Omental fat pad (tissue), 4 donors: ENCODE measurements around the gene MXRA7. TPM values are rescaled to one million over a fixed set of nuclear protein-coding genes. Genes with fewer than 3 reads are reported as not detected.
A peak's percentile ranks its signal among the peaks of the same experiment; 100 is the strongest.

ENCODE experiments used
- ATAC-seq: fragments of 150-250 bp; one replicate; pipeline ENCODE4 v1.9.1; 2016; ENCODE audit warnings: mild to moderate bottlenecking, moderate library complexity; ENCODE audit not compliant: low FRiP score
- DNase-seq: peaks from one replicate; pipeline ENCODE4 v3.0.0-alpha.2; 2019; ENCODE audit warnings: low spot score
- total RNA-seq, 4 donors: library from RNA; depleted of rRNA; stranded (reverse); fragments of >200 nt; gene quantifications; one replicate each; pipeline ENCODE4 v1.1.0, GENCODE V29; 2016
- TF ChIP-seq, protein P1 (sequence below), 3 donors: fragments of 450-650 bp; IDR thresholded peaks; one replicate each; pipeline ENCODE4 v1.5.1; 2016 to 2017; ENCODE audit warnings: antibody characterized with exemption in 3 of 3, mild to moderate bottlenecking in 3 of 3, moderate library complexity in 2 of 3

The MXRA7 gene, protein sequence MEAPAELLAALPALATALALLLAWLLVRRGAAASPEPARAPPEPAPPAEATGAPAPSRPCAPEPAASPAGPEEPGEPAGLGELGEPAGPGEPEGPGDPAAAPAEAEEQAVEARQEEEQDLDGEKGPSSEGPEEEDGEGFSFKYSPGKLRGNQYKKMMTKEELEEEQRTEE
- 100 to 1,000 TPM; 150 to 231 (median 194) TPM for total RNA-seq

DNA sequence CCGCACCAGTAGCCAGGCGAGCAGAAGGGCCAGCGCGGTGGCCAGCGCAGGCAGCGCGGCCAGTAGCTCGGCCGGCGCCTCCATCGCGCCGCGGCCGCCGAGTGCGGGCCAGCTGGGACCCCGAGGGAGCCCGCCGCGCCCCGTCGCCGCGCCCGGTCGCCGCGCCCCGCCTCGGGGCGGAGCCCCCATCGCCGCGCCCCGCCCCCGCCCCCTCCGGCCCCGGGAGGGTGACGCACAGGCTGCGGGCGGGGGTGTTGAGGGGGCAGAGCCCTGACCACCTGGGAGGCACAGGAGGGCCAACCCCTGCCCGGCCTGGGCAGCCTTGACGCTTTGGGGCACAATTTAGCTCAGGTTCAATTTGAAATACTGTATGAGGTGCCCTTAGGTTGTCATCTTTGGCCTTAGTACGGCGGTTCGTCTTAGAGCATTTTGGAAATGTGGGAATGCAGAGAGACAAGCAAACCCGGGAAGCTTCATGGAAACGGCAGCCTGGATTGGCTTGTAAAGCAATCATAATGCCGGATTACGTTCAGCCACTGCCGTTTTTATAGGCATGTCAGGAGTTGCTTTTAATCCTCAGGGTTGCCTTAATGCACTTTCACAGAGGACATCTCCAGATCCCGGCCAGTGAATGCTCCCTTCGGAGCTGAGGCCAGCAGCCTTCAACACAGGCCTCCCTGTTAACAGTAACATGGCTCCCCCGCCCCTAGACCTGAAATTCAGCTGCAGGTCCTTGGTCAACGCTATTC, at the start of gene MXRA7:
TSS of gene MXRA7 (minus strand) at position 103 of the 749 bp plus-strand sequence. CDS start at position 84, 19 bp downstream.
- ATAC-seq: peak; percentile 82
- DNase-seq: peak; percentile 51
- TF ChIP-seq, protein P1, sequence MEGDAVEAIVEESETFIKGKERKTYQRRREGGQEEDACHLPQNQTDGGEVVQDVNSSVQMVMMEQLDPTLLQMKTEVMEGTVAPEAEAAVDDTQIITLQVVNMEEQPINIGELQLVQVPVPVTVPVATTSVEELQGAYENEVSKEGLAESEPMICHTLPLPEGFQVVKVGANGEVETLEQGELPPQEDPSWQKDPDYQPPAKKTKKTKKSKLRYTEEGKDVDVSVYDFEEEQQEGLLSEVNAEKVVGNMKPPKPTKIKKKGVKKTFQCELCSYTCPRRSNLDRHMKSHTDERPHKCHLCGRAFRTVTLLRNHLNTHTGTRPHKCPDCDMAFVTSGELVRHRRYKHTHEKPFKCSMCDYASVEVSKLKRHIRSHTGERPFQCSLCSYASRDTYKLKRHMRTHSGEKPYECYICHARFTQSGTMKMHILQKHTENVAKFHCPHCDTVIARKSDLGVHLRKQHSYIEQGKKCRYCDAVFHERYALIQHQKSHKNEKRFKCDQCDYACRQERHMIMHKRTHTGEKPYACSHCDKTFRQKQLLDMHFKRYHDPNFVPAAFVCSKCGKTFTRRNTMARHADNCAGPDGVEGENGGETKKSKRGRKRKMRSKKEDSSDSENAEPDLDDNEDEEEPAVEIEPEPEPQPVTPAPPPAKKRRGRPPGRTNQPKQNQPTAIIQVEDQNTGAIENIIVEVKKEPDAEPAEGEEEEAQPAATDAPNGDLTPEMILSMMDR (IDR thresholded peaks at IDR 0.05): no peak

DNA sequence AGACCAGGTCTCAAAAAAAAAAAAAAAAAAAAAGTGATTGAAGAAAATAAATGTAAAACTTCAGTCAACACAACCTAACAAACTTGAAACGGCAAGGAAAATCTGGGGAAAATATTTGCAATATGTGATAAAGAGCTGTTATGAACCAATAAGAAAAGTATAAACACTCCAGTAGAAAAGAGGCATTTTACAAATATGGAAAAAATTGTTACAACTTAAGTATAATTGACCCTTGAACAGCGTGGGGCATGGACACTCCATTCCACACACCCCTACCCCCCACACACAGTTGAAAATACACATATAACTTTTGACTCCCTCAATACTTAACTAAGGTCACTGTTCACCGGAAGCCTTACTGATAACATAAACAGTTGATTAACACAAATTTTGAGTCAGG, 47.8 kb upstream of the MXRA7 start:
- no peak for DNase-seq
- no peak for ATAC-seq
- TF ChIP-seq, protein P1 (IDR thresholded peaks at IDR 0.05): no peak

DNA sequence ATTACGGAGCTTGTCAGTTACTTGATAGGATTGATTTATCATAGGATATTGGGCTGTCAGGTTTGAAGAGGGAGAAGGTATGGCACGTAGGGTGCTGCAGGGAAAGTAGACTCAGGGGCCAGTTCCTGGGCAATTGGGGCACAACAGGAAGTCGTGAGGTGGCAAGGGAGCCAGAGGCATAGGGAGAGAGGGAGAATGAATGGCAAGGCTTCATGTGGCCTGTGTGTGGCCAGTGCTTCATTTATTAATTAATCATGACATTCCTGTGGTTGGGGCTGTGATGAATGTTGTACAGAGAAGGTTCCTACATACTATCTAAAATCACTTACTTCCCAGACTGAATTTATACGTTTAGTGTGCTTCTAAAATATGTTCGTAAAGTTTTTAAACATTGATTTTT, 46.5 kb upstream of the MXRA7 start:
- TF ChIP-seq, protein P1 (IDR thresholded peaks at IDR 0.05): no peak
- DNase-seq (no peak), ATAC-seq (no peak)

DNA sequence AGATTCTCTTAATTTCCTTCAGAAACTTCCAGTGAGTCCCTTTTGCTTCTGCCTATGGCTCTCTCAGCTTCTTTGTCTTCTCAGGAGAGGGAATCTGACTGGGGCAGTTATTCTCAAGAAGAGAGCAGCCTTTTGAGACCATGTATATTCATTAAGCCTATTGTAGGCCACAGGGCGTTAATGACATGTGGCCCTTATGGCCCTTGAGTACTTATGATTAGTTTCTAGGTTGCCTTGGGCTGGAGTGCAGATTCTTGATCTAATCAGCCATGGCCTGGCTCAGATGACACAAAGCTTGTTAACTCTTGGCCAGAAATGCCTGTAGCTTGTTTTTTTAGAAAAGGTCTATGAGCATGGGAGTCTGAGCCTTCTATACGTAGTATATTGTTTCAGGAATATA, 44.5 kb upstream of the MXRA7 start:
- DNase-seq (no peak), ATAC-seq (no peak)
- TF ChIP-seq, protein P1 (IDR thresholded peaks at IDR 0.05): no peak

DNA sequence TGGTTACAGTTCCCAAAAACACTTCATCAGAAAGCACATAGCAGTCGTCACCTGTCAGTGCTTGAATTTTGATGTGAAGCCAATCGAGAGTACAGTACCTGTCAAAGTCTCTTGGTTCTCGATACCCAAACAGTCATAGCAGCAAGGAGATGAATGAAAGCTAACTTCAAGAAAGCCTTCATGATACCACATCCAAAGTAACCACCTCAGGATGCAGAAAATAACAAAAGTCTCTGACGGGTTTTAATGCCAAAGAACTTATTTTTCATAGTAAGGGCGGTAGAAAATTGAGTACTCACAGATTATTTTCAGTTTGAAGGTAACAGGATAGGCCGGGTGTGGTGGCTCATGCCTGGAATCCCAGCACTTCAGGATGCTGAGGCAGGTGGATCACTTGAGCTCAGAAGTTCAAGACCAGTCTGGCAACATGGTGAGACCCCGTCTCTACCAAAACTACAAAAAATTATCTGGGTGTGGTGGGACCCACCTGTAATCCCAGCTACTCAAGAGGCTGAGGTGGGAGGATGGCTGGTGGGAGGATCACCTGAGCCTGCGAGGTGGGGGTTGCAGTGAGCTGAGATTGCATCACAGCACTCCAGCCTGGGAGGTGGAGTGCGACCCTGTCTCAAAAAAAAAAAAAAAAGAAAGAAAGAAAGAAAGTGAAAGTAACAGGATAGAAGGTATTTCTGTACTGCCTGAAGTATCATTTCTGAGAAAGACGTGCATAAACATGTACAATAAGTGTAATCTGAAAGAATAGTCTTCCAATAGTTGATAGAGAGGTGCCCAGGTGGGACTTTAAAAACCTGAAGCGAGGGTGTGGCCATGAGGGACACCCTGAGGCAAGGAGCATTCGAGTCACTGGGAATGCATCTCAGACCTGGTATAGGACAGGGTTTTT, 42.5 kb upstream of the MXRA7 start:
- ATAC-seq: no peak
- DNase-seq: no peak
- TF ChIP-seq, protein P1 (IDR thresholded peaks at IDR 0.05): no peak

DNA sequence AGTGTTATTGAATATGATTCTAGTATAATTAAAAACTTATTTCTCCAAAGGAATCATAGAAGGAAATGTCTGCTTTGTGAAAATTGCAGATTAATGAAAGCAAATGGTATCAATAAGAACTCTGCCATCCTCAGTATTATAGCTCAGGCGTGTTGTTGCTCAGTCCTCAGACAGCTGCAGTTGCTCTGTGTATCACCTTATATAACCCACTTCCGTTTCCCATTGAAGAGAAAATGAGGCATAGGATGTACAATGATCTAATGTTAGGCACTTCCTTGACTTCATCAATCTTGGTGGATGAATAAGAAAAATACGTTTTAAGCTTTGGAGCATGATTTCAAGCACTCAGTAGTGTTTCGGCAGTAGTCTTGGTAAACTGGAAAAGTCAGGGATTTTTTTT, 41.2 kb upstream of the MXRA7 start:
- ATAC-seq (no peak), DNase-seq (no peak)
- TF ChIP-seq, protein P1 (IDR thresholded peaks at IDR 0.05): no peak
